ENCODE data around the gene PDE6H.

DNA sequence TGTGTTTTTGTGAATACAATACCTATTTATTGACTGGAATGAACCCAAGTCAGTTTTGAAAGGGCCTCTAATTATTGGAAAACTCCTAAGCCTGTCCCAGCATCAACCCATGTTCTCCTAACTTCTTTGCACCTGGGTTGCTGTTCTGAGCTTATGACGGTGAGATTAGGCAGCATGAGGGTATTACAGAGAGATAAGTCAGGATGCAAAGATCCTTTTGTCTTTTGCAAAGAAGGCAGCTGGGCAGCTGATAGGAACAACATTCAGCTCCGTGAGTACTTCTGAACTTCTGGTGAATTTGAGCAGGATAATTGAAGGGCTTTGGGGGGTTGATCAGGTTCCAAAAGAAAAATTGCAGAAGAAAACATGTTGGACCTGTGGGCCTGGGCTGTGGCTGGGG is at the start of gene PDE6H:
- TF ChIP-seq, protein P1, sequence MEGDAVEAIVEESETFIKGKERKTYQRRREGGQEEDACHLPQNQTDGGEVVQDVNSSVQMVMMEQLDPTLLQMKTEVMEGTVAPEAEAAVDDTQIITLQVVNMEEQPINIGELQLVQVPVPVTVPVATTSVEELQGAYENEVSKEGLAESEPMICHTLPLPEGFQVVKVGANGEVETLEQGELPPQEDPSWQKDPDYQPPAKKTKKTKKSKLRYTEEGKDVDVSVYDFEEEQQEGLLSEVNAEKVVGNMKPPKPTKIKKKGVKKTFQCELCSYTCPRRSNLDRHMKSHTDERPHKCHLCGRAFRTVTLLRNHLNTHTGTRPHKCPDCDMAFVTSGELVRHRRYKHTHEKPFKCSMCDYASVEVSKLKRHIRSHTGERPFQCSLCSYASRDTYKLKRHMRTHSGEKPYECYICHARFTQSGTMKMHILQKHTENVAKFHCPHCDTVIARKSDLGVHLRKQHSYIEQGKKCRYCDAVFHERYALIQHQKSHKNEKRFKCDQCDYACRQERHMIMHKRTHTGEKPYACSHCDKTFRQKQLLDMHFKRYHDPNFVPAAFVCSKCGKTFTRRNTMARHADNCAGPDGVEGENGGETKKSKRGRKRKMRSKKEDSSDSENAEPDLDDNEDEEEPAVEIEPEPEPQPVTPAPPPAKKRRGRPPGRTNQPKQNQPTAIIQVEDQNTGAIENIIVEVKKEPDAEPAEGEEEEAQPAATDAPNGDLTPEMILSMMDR (IDR thresholded peaks at IDR 0.05; ENCODE audit: borderline replicate concordance, extremely low read depth, low read length, poor library complexity, severe bottlenecking) = no peak
- no peak for TF ChIP-seq EZH2 (IDR thresholded peaks at IDR 0.05; ENCODE audit: borderline replicate concordance, low read depth, low read length, severe bottlenecking)

Data from DND-41 (cell line).